ENCODE data around the gene CTCFL.

The CTCFL gene

DNA sequence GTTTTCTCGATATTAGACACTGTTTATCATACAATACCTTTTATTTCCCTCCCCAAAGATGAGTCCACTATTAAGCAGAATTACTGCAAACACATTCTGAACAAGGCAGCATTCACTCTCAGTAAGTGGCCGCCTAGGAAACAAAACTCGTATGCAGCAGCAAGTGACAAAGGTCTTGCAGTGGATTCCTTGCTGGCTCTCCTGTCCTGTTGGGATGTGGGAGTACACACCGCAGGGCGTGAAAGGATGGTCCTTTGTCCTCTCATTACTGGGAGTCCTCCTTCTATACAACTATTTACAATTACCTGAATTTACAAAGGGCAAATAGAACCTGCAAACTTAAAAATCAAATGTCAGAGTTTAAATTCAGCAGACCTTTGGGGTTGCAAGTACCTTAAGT is 16.1 kb downstream of the CTCFL start:
- TF ChIP-seq, protein P1, sequence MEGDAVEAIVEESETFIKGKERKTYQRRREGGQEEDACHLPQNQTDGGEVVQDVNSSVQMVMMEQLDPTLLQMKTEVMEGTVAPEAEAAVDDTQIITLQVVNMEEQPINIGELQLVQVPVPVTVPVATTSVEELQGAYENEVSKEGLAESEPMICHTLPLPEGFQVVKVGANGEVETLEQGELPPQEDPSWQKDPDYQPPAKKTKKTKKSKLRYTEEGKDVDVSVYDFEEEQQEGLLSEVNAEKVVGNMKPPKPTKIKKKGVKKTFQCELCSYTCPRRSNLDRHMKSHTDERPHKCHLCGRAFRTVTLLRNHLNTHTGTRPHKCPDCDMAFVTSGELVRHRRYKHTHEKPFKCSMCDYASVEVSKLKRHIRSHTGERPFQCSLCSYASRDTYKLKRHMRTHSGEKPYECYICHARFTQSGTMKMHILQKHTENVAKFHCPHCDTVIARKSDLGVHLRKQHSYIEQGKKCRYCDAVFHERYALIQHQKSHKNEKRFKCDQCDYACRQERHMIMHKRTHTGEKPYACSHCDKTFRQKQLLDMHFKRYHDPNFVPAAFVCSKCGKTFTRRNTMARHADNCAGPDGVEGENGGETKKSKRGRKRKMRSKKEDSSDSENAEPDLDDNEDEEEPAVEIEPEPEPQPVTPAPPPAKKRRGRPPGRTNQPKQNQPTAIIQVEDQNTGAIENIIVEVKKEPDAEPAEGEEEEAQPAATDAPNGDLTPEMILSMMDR (IDR thresholded peaks at IDR 0.05; ENCODE audit: low read depth, low read length) = no peak
- in situ Hi-C loops (cut with HindIII; ENCODE audit: low sequenced_read_pairs) = no loop called here
- DNase-seq (ENCODE audit: low read depth, low spot score) = no peak
- H3K4me3 ChIP-seq (ENCODE audit: low read depth, low read length) = no peak overlapping the region

DNA sequence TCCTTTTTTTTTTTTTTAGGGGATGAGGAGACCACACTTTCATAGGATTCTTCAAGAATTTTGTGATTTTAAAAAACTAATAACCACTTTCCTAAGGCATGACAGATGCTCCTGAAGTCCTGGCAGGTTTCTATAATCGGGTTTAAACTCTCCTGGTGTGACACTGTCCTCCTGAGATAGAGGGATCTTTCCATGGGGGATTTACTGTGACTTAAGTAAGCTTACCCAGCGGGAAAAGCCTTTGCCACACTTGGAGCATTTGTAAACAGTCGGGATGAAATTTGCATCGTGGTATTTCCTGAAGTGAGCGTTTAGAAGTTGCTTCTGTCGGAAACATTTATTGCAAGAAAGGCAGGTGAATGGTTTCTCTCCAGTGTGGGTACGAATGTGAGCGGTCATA is 16.6 kb downstream of the CTCFL start:
- in situ Hi-C loops (cut with HindIII; ENCODE audit: low sequenced_read_pairs) = no loop called here
- DNase-seq (ENCODE audit: low read depth, low spot score) = no peak
- no peak overlapping the region for H3K4me3 ChIP-seq (ENCODE audit: low read depth, low read length)
- TF ChIP-seq, protein P1 (IDR thresholded peaks at IDR 0.05; ENCODE audit: low read depth, low read length) = no peak

DNA sequence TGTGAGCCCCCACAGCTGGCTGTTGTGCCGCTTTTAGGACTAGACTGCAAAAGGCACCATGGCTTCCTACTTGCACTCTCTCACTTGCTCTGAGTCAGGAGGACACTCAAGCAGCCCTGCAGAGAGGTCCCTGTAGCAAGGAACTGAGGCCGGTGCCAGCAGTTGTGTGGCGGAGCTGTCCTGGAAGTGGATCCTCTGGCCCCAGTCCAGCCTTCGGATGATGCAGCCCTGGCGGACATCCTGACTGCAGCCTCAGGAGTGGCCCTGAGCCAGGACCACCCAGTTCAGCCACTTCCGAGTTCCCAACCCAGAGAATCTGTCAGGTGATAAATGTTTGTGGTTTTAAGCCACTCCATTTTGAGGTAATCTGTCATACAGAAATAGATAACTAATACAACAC is 17.5 kb downstream of the CTCFL start:
- TF ChIP-seq, protein P1 (IDR thresholded peaks at IDR 0.05; ENCODE audit: low read depth, low read length) = no peak
- in situ Hi-C loops (cut with HindIII; ENCODE audit: low sequenced_read_pairs) = no loop called here
- DNase-seq (ENCODE audit: low read depth, low spot score) = peak; percentile 1
- H3K4me3 ChIP-seq (ENCODE audit: low read depth, low read length) = no peak overlapping the region

DNA sequence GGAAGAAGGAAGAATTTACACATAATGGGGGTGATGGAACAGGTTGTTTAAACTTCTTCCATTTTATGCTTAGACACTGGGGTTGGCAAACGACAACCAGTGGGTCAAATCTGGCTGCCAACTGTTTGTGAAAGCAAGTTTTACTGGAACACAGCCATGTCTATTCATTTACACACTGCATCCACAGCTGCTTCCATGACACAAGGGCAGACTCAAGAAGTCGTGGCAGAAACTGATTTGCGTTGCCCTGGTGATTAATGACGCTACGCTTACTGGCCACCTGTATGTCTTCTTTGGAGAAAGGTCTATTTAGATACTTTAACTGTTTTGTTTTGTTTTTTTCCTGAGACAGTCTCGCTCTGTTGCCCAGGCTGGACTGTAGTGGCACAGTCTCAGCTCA is 19.0 kb downstream of the CTCFL start:
- DNase-seq (ENCODE audit: low read depth, low spot score) = no peak
- H3K4me3 ChIP-seq (ENCODE audit: low read depth, low read length) = no peak overlapping the region
- TF ChIP-seq, protein P1 (IDR thresholded peaks at IDR 0.05; ENCODE audit: low read depth, low read length) = no peak
- in situ Hi-C loops (cut with HindIII; ENCODE audit: low sequenced_read_pairs) = no loop called here

DNA sequence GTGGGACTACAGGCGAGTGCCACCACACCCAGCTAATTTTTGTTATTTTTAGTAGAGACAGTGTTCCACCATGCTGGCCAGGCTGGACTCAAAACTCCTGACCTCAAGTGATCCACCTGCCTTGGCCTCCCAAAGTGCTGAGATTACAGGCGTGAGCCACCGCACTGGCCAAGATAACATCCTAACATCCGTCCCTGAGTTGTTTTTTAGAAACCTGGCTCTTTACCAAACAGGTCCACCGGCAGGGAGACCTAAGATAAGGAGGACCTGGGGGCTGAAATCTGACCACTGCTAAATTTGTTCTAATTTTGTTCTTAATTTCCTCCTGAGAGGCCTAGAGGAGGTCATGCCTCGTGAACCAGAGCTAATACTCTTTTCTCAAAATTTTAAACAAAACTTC is 20.5 kb downstream of the CTCFL start:
- H3K4me3 ChIP-seq (ENCODE audit: low read depth, low read length) = no peak overlapping the region
- in situ Hi-C loops (cut with HindIII; ENCODE audit: low sequenced_read_pairs) = no loop called here
- TF ChIP-seq, protein P1 (IDR thresholded peaks at IDR 0.05; ENCODE audit: low read depth, low read length) = no peak
- no peak for DNase-seq (ENCODE audit: low read depth, low spot score)

DNA sequence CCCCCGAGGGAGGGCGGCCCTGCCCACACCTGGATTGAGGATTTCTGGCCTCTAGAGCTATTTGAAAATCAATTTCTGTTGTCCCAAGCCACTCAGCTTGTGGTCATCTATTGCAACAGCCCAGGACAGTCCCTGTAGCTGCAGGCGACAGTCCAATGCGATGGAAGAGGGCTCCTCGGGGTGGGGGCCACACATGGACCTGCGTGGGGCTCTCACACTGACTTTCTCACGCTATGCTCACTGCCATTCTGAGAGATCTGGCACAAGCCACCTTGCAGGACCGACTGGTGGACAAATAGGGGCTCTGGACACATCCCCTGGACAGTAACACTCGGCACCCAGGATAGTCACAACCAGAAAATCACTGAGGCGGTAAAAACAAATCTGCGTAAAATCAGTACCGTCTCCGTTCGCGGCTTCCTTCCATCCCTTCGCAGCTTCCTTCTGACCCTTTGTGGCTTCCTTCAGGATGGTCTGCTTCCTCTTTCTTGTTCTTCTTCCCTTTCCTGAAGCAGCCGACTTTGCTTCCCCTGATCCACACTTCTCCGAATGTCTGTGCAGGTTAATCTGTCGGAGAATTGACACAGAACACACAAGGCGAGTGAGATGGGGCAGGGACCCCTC is 21.8 kb downstream of the CTCFL start:
- in situ Hi-C loops (cut with HindIII; ENCODE audit: low sequenced_read_pairs) = no loop called here
- no peak for DNase-seq (ENCODE audit: low read depth, low spot score)
- no peak overlapping the region for H3K4me3 ChIP-seq (ENCODE audit: low read depth, low read length)
- TF ChIP-seq, protein P1 (IDR thresholded peaks at IDR 0.05; ENCODE audit: low read depth, low read length) = no peak

DNA sequence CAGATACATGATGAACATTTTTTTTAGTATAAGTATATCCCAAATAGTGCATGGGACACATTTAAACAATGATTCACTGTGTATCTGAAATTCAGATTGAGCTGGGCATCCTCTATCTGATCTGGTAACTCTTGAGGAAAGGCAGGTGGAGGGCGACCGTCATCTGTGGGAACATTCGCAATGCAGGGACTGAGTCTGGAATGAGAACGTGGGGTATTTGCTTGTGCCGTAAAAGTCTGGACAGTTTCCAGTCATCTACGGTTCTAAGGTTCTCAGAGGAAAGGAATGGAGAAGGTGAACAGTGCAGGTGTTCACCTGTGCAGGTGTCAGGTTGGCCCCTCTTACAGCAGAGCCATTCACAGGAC is 22.6 kb downstream of the CTCFL start:
- DNase-seq (ENCODE audit: low read depth, low spot score) = no peak
- H3K4me3 ChIP-seq (ENCODE audit: low read depth, low read length) = no peak overlapping the region
- in situ Hi-C loops (cut with HindIII; ENCODE audit: low sequenced_read_pairs) = no loop called here
- TF ChIP-seq, protein P1 (IDR thresholded peaks at IDR 0.05; ENCODE audit: low read depth, low read length) = no peak

All from astrocyte of the spinal cord (primary cell).